RPMI7951 (cell line): Measurements from ENCODE around the gene CBX7. TPM values are rescaled to one million over a fixed set of nuclear protein-coding genes. Genes with fewer than 3 reads are reported as not detected.
A peak's percentile ranks its signal among the peaks of the same experiment; 100 is the strongest.

Experiments
- DNase-seq: peaks from one replicate; pipeline ENCODE4 v3.0.0-alpha.2; 2012; ENCODE audit warnings: low read depth
- total RNA-seq: library from RNA; depleted of rRNA; stranded (reverse); fragments of >200 nt; shearing (Covaris generic); gene quantifications from 2 replicates; pipeline ENCODE4 v1.2.3, GENCODE V29; 2014; rRNA removed

The CBX7 gene
- 1.4 and 1.6 TPM in 2 replicates for total RNA-seq

GRCh38 chr22:39152511-39153219 lies at the start of gene CBX7:
CBX7 (minus strand) TSS chr22:39152680; CDS start chr22:39152444, 236 bp downstream.
- DNase-seq, result peak; percentile 86

- no peak for DNase-seq
Measured at GRCh38 chr22:39197578-39197977, 45.1 kb upstream of the CBX7 start.

GRCh38 chr22:39194098-39194497 lies 41.6 kb upstream of the CBX7 start:
- no peak for DNase-seq

- no peak for DNase-seq
Measured at GRCh38 chr22:39188809-39189208, 36.3 kb upstream of the CBX7 start.

GRCh38 chr22:39185601-39186012 lies 33.1 kb upstream of the CBX7 start:
- peak; percentile 86 for DNase-seq

- DNase-seq, result no peak
Measured at GRCh38 chr22:39184586-39185577, 32.4 kb upstream of the CBX7 start.

GRCh38 chr22:39183991-39184585 lies 31.6 kb upstream of the CBX7 start:
- peak; percentile 67 for DNase-seq

- DNase-seq, result peak; percentile 72
Measured at GRCh38 chr22:39182478-39183030, 30.1 kb upstream of the CBX7 start.

GRCh38 chr22:39181778-39182177 lies 29.3 kb upstream of the CBX7 start:
- DNase-seq, result no peak

- DNase-seq, result no peak
Measured at GRCh38 chr22:39181356-39181755, 28.9 kb upstream of the CBX7 start.

- DNase-seq, result no peak
Measured at GRCh38 chr22:39179841-39180335, 27.4 kb upstream of the CBX7 start.

- DNase-seq, result no peak
Measured at GRCh38 chr22:39179401-39179827, 26.9 kb upstream of the CBX7 start.

GRCh38 chr22:39178206-39179111 lies 26.0 kb upstream of the CBX7 start:
- peak; percentile 41 for DNase-seq

GRCh38 chr22:39177791-39178190 lies 25.3 kb upstream of the CBX7 start:
- DNase-seq, result no peak

- DNase-seq, result no peak
Measured at GRCh38 chr22:39177456-39177775, 24.9 kb upstream of the CBX7 start.

- DNase-seq, result no peak
Measured at GRCh38 chr22:39176714-39177455, 24.4 kb upstream of the CBX7 start.

- DNase-seq, result peak; percentile 90
Measured at GRCh38 chr22:39176143-39176713, 23.7 kb upstream of the CBX7 start.

- peak; percentile 45 for DNase-seq
Measured at GRCh38 chr22:39175353-39176142, 23.1 kb upstream of the CBX7 start.
